Stimulated activated CD8-positive, alpha-beta memory T cell treated with anti-CD3 and anti-CD28 coated beads, Interleukin-15, amount 100 ng/mL, for 24 hours (primary cell): ENCODE measurements around the gene ATRN.
"Not testable (repeated sequence)": the region's sequence is repeated elsewhere in the genome, so short reads cannot be mapped to it uniquely, and the experiment has no call there.

ENCODE experiments used
- DNase-seq: peaks from one replicate; pipeline ENCODE4 v3.0.0-alpha.2; 2020; ENCODE audit warnings: low read depth

Gene ATRN

DNA sequence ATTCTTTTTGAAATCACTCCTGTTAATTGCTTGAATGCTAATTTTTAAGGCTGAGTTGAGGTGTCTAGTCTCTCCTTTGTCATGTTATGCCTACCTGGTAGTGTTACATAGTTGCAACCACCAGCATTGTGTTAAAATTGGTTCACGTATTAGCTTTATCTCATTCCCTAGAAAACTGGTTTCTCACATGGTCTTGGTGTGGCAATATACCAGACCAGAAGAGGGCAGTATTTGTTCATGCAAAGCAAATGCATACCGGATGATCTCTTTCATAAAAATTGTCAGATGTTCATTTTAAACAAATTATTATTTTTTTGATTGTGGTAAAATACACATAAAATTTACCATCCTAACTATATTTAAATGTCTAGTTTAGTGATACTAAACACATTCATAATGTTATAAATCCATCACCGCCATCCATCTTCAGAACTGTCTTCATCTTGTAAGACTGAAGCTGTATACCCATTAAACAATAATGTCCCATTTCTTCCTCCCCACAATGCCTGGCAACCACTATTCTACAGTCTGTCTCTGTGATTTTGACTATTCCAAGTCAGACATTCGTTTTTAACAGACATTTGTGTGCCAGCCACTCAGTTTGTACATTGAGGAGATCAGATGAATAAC is 92.8 kb downstream of the ATRN start:
- no peak for DNase-seq

DNA sequence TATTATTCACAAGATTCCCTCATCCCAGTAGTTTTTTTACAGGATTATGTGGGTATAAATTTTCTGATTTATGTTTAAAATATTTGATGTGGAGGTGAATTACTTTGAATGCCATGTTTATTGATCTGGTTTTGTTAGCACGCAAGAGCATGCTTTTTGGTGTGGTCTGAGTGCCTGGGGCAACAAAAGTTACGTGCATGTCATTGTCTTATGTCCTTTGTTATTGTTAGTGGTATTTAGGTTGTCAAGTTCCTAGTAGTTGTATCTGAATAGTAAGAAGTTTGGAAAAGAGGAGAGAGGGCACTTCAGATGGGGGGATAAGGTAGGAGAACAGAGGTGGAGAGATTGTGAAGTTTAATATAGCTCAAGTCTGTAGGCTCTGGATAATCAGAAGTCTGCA is 95.0 kb downstream of the ATRN start:
- DNase-seq, result no peak

DNA sequence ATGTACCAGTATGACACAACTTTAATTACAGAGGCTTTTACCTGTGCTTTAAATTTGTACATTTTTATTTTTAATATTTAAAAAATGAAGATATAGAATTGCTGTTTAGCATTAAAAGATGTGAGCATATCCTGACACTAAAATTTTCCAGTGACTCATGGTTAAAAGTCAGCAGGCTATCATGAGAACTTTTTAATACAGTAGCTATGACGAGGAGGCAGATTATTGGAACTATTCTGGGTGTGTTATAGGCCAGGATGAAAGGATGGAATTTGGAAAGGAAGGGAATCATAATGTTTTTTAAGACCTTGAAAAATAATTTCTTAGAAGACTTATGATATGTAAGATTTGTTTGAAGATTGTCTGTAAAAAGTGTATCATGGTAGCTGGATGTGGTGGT is 101.3 kb downstream of the ATRN start:
- DNase-seq, result no peak

DNA sequence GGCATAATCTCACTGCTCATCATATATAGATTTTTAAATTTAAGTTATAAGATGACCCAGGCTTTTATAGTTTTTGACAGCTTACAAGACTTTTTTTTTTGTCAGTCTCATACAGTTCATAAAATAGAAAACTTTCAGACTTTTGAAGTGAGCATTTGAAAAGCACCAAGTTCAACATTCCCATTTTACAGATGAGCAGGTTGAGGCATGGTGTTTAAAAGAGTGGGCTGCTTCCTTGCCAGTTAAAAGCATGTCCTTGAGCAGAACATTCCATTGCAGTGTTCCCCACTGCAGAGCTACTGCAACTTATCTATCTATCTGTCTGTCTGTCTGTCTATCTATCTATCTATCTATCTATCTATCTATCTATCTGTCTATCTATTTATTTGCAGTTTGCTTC is 105.5 kb downstream of the ATRN start:
- DNase-seq, result no peak

DNA sequence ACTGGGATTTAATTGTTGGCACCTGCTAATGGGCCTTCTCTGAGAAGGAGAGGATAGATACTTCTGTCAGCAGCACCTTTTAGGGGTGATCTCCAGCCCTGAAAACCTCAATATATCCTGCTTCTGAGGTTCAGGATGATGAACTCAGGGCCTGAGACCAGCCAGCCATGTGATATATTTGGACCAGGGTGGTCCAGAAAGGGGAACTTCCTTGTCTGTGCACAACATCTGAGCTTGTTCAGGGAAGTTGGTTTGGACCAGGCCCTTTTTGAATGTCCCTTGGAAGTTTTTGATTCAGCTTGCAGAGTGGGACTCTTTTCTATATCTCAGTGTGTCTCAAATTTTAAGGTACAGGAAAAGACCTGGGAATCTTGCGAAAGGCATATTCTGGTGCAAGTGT is 106.5 kb downstream of the ATRN start:
- DNase-seq, result no peak

DNA sequence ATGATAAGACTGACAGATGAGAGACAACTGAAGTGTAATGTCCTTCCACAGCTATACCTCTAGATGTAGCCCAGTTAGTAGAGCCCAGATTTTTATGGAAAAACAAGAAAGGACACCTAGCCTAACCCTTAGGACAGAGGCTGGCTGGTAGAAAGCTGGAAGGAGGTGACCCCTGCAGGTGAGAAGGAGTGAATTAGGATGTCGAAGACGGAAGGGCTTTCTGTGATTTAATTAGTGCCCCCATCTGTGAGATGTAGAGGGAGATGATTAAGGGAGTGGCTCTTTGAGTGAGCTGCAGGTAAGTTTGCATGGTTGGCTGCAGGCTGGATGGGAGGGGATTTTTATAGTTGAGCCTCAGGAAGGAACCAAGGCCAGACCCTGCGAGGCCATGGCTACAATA is 109.6 kb downstream of the ATRN start:
- DNase-seq, result no peak

DNA sequence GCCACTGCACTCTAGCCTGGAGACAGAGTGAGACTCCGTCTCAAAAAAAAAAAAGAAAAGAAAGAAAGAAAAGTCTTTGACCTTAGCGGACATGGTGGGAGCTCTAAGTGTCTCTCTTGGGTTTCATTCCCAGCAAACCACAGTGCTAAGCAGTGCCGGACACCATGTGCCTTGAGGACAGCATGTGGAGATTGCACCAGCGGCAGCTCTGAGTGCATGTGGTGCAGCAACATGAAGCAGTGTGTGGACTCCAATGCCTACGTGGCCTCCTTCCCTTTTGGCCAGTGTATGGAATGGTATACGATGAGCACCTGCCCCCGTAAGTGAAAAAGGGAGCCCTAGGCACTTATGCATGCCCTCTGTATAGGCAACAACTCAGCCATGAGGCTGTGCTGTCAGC is 112.9 kb downstream of the ATRN start:
- no peak for DNase-seq

DNA sequence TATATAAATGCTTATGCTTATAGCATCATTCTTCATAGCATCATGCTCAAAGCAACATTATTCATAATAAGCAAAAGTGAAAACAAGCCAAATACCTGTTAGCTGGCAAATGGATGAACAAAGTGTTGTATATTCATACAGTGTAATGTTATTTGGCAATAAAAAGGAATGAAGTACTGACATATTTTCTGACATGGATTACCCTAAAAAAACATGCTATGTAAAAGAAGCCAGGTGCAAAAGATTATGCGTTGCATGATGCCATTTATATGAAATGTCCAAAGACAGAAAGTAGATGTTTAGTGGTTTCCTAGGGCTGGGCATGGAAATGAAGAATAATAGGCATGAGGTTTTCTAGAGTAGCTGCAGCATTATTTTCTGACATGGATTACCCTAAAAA is 115.3 kb downstream of the ATRN start:
- no peak for DNase-seq

DNA sequence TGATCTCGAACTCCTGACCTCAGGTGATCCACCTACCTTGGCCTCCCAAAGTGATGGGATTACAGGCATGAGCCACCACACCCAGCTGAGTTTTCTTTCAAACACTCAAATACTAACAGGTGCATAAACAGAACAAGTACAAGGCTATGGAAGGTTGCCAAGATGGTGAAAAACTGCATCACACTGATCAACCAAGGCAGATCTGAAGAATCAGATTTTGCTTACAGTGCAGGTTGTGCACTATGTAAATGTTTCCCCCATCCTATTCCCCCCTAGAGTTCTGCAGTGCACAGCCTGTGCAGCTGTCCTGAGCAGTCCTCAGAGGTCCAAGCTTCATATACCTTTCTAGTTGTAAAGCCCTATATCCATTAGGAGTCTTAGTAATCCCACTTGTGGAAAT is 119.3 kb downstream of the ATRN start:
- DNase-seq, result no peak

DNA sequence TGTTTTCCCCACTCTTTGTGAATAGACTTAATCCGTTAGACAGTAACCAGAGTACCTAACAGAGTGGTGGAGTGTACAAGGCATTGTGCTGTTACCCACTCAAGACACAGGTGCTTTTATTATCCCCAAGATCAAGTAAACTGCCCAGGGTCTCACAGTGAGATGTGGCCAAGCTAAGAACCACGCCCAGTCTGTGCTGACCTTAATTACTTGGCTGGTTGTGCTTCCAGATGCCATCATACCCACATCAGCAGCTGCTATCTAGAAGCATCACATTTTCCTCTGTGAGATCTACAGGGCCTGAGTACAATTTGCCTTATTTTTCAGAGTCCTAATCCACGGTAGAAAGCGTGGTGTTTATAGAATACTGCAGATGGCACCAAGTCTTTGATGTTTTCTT is 122.1 kb downstream of the ATRN start:
- no peak for DNase-seq

DNA sequence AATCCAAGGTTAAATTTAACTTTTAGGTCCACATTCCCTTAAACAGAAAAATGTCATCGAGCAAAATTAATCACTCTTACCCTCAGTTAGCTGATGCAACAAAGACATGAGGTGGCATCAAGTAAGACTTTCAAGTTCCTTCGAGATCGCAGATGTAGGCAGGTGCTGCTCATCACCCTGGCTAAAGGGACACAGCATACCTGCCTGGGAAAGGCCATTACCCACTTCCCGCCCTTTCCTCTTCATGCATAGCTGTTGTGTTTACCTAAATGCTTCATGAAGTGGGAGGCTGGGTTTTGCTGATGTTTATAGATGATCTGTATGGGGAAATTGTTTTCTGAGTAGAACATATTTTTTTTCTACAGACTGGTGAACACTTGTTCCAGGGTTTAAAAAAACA is 124.7 kb downstream of the ATRN start:
- DNase-seq, result no peak

DNA sequence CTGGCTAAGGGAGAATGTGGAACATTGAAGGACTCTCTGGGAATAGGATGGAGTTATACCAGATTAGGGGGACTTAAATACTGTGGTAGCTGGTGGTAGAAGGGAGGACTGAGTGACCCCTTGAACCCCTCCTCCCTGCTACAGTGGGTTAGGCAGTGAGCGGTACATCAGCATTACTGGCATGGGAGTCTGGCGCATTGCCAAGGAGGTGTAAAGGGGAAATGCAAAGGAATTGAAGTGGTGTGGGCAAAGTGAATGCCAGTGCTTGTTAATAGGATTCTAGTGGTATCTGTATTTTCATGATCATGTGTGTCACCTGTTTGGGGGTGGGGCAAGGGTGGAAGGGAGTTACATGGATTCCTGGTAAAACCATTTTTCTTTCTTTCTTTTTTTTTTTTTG is 132.3 kb downstream of the ATRN start:
- DNase-seq, result no peak

DNA sequence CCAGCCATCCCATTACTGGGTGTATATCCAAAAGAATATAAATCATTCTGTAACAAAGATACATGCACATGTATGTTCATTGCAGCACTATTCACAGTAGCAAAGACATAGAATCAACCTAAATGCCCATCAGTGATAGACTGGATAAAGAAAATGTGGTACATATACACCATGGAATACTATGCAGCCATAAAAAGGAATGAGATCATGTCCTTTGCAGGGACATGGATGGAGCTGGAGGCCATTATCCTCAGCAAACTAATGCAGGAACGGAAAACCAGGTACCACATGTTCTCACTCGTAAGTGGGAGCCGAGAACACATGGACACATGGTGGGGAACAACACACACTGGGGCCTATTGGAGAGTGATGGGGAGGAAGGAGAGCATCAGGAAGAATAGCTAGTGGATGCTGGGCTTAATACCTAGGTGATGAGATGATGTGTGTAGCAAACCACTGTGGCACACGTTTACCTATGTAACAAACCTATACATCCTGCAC is 134.6 kb downstream of the ATRN start:
- not testable (repeated sequence) for DNase-seq

DNA sequence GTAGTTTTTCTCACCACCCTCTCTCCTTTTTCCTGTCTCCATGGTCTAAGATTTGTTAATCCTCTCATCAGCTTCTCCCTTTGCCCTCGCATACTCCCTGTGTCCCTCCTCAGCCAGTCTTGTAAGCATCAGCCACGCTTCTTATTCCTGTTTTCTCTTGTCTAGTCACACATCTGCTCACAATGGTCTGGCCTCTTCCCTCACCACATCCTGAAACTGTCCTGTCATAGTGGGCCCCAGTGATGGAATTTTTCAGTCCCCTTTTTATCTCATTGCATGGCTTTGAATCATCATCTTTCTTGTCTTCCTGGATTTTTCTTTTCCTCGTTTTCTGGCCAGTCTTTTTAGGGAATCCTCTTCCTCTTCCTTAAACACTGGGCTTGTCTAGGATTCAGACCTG is 135.2 kb downstream of the ATRN start:
- no peak for DNase-seq

DNA sequence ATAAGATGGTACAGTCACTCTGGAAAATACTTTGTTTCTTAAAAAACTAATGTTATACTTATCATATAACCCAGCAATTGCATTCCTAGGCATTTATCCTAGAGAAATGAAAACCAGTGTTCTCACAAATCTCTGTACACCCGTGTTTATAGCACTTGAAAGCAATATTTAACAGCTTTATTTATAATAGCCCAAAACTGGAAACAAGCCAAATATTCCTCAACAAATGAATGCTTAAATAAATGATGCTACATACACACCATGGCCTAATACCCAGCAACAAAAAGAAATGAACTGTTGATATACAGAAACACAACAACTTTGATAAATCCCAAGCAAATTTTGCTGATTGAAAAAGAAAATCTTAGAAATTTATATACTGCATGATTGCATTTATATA is 141.1 kb downstream of the ATRN start:
- no peak for DNase-seq

DNA sequence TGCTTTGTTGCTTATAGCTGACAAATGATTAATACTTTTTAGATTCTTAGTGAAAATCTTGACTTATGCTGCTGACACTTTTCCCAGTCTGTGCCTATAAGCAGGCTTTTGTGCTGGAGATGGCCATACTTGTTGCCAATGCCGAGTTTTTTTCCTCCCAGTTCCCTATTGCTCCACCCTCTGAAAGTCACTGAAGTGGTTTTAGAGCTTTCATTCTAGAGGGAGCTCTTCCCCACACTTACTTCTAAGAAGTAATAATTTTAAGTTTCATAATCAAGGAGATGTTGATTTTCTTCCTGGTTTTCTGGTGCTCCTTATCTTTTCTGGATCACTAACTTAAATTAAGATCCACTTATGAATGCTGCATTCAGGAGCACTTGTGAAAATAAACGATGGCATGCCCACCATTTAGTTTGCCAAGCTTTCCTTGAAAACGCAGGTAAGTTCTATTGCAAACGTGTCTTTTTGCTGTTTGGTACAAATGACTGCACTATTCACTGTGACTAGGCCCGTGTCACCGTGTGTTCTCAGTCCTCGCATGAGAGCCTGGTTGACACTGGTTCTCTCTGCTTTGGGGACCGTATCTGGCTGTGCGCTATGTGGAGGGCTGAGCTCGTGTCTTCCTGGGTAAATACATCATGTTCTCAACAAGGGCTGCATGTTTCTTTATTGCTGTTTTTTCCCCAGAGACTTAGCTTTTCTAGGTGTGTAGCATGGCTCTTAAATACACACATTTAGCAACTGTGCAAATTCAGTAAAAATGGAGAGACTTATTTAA is 142.2 kb downstream of the ATRN start:
- no peak for DNase-seq

DNA sequence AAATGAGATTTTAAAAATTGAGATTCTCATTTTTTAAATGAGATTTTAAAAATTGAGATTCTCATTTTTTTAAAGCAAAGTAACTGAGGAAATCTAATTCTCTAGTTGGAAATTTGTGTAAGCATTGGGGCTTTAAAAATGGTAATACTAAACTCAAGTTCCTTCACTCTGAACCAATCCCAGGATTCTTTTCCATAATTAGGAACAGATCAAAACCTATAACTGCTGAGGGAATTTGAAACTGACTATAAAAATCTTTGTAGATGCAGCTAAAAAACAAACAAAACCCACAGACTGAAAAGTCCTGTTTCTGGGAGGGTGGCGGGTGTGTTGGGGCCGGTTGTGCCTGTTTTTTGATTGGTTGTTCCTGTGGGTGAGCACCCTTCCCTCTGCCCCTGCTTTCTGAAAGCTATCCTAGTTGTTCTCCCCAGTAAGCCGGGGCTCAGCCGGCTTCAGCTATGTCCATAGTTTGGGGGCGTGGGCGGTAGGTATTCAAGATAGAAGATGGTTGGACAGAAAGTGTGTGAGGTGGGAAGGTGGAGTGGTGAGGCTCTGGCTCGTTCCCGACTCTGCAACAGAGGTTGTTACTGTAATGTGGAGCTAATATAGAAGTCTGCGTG is 143.1 kb downstream of the ATRN start:
- no peak for DNase-seq

DNA sequence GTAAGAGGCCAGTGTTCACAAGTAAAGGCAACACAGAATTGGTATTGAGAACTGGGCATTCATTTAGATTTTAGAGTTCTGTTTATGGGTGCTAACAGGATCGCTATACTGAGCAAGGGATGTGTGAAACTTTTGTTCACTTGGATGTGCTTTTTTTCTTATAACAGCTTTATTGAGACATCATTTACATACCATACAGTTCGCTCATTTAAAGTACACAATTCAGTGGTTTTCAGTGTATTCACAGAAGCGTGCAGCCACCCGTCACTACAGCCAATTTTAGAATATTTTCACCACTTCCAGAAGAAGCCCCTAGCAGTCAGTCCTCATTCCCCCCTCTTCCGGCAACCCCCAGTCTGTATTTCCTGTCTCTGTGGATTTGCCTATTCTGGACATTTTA is 143.6 kb downstream of the ATRN start:
- DNase-seq, result no peak

DNA sequence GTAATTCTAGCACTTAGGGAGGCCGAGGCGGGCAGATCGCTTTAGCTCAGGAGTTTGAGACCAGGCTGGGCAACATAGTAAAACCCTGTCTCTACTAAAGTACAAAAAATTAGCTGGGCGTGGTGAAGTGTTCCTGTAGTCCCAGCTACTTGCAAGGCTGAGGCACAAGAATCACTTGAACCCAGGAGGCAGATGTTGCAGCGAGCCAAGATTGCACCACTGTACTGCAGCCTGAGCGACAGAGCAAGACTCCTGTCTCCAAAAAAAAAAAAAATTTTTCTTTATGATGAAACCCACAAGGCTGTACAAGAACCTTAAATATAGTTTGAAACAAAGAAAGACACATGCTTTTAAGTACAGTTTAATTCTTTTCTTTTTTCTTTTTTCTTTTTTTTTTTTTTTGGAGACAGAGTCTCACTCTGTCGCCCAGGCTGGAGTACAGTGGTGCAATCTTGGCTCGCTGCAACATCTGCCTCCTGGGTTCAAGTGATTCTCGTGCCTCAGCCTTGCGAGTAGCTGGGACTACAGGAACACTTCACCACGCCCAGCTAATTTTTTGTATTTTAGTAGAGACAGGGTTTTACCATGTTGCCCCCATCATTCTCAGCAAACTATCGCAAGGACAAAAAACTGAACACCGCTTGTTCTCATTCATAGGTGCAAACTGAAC is 144.5 kb downstream of the ATRN start:
- not testable (repeated sequence) for DNase-seq

DNA sequence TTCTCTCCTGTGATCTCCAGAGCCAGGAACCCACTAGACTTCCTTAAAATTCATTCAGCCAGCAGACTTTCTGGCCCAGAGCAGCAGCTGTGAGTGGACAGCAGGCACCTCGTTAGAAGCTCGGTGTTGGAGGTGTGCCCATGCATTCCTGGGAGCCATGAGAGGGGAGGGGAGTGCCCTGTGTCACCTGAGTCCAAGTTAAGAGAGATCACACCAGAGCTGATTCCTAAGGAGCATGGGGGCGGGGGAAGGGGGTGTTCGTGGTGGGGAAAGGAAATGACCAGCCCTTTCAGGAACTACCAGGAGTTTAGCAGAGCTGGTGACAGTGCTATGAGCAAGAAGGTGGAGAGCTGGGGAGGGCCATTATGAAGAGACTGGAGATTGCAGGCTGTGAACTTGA is 145.4 kb downstream of the ATRN start:
- no peak for DNase-seq

DNA sequence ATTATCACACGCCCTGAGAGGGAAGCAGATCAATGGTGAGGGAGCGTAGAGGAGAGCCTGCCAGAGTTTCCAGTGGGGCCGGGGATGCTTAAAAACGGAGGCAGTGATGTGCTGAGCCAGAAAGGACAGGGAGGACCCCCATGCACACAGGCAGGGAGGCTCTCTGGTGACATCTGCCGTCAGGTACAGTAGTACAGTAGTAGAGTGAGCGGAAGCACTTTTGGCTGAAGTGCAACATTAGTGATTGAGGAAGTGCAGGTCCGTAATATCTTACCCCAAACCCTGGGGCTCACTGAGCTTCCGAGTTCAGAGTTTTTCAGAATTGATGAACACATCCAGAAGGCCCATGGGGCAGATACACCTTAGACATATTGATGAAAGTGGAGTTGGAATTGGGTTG is 150.3 kb downstream of the ATRN start:
- DNase-seq, result no peak

DNA sequence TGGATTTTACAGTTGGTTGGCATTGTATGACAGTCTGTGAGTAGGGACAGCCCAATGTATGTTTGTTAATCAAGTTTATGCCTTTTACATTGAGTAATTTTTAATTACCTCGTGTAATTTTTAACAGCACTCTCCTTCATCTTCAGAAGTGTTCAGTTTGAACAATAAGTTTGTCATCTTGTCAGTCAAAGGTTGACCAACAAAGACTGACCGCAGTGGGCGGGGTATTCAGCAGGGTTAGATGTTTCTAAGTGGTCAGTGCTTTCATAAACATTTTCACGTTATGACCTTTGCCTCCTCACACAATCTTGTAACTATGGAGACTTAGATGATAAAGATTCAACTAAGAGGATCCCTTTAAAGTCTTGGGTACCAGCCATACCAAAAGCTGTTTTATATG is 151.6 kb downstream of the ATRN start:
- DNase-seq, result no peak

DNA sequence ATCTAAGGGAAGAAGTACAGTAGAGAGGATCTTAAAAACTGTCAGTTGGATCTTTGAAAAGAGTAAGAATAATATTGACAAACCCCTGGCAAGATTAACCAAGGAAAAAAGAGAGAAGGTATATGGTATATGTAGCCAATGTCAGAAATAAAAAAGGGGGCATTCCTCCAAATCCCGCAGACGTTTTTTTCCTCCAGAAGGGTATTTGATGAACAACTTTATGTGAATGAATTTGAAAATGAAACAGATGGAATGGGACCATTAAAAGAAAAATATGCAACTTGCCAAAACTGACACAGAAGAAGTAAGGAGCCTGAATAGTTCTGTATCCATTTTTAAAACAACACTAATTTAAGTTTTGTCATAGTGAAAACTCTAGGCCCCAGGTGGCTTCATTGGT is 156.7 kb downstream of the ATRN start:
- DNase-seq, result no peak
